ENCODE results near the gene LMNA. TPM values are rescaled to one million over a fixed set of nuclear protein-coding genes. Genes with fewer than 3 reads are reported as not detected.

LMNA gene
- 580 to 740 TPM (median 720 TPM) in 5 replicates for total RNA-seq (2022; extraction: Qiagen RNA extraction; ENCODE audit: low read depth)

GRCh38 chr1:156114101-156114918 lies at the start of gene LMNA:
Gene LMNA, plus strand, starts transcription at chr1:156114711. Its CDS starts 208 bp downstream, at chr1:156114919.

GRCh38 chr1:156082309-156083091 lies 32.0 kb upstream of the LMNA start, which contains the start of gene MEX3A:
Gene MEX3A, minus strand, starts transcription at chr1:156082465. Its CDS starts 467 bp downstream, at chr1:156081998.

GRCh38 chr1:156153362-156153761 lies 38.9 kb downstream of the LMNA start, which contains the start of gene SEMA4A:
Gene SEMA4A, plus strand, starts transcription at chr1:156153585. Its CDS starts 994 bp downstream, at chr1:156154579.

Other genes with a start within 250 kb of the LMNA start
- 23.9 to 30.3 TPM (median 25.2 TPM) in 5 replicates for gene RIT1, start 203.4 kb upstream of the LMNA start, total RNA-seq (2022; extraction: Qiagen RNA extraction; ENCODE audit: low read depth)
- 20.1 to 27.3 TPM (median 24.9 TPM) in 5 replicates for gene KHDC4, start 180.3 kb upstream of the LMNA start, total RNA-seq (2022; extraction: Qiagen RNA extraction; ENCODE audit: low read depth)
- gene RXFP4, start 173.1 kb upstream of the LMNA start, total RNA-seq (2022; extraction: Qiagen RNA extraction; ENCODE audit: low read depth): not detected in 5 replicates
- 33.7 to 41.6 TPM (median 38.3 TPM) in 5 replicates for gene ARHGEF2, start 136.2 kb upstream of the LMNA start, total RNA-seq (2022; extraction: Qiagen RNA extraction; ENCODE audit: low read depth)
- gene SSR2, start 93.8 kb upstream of the LMNA start, total RNA-seq (2022; extraction: Qiagen RNA extraction; ENCODE audit: low read depth): 262 to 286 TPM (median 273 TPM) in 5 replicates
- gene UBQLN4, start 60.9 kb upstream of the LMNA start, total RNA-seq (2022; extraction: Qiagen RNA extraction; ENCODE audit: low read depth): 34.5 to 44.2 TPM (median 40.3 TPM) in 5 replicates
- 155 to 174 TPM (median 157 TPM) in 5 replicates for gene LAMTOR2, start 59.9 kb upstream of the LMNA start, total RNA-seq (2022; extraction: Qiagen RNA extraction; ENCODE audit: low read depth)
- gene RAB25, start 53.6 kb upstream of the LMNA start, total RNA-seq (2022; extraction: Qiagen RNA extraction; ENCODE audit: low read depth): 0.24 TPM in 1 of 5 replicates, not detected in the others
- gene MEX3A, start 32.2 kb upstream of the LMNA start, total RNA-seq (2022; extraction: Qiagen RNA extraction; ENCODE audit: low read depth): 1.2 to 3.2 TPM (median 2.3 TPM) in 5 replicates
- gene SEMA4A, start 38.9 kb downstream of the LMNA start, total RNA-seq (2022; extraction: Qiagen RNA extraction; ENCODE audit: low read depth): 0.17 to 0.53 TPM (median 0.44 TPM) in 5 replicates
- gene SLC25A44, start 79.4 kb downstream of the LMNA start, total RNA-seq (2022; extraction: Qiagen RNA extraction; ENCODE audit: low read depth): 25.2 to 30.7 TPM (median 26.8 TPM) in 5 replicates
- 58.3 to 67.8 TPM (median 60.6 TPM) in 5 replicates for gene PMF1, start 98.3 kb downstream of the LMNA start, total RNA-seq (2022; extraction: Qiagen RNA extraction; ENCODE audit: low read depth)
- gene BGLAP, start 127.5 kb downstream of the LMNA start, total RNA-seq (2022; extraction: Qiagen RNA extraction; ENCODE audit: low read depth): 0.66 TPM in 1 of 5 replicates, not detected in the others
- gene PAQR6, start 133.3 kb downstream of the LMNA start, total RNA-seq (2022; extraction: Qiagen RNA extraction; ENCODE audit: low read depth): 2.2 to 5.0 TPM (median 3.6 TPM) in 5 replicates
- gene SMG5, start 168.1 kb downstream of the LMNA start, total RNA-seq (2022; extraction: Qiagen RNA extraction; ENCODE audit: low read depth): 39.9 to 48.9 TPM (median 46.9 TPM) in 5 replicates
- gene TMEM79, start 169.6 kb downstream of the LMNA start, total RNA-seq (2022; extraction: Qiagen RNA extraction; ENCODE audit: low read depth): 5.3 to 8.9 TPM (median 7.7 TPM) in 5 replicates
- 33.5 to 50.4 TPM (median 43.5 TPM) in 5 replicates for gene GLMP, start 181.0 kb downstream of the LMNA start, total RNA-seq (2022; extraction: Qiagen RNA extraction; ENCODE audit: low read depth)
- gene VHLL, start 184.6 kb downstream of the LMNA start, total RNA-seq (2022; extraction: Qiagen RNA extraction; ENCODE audit: low read depth): not detected in 5 replicates
- 379 to 433 TPM (median 412 TPM) in 5 replicates for gene CCT3, start 223.6 kb downstream of the LMNA start, total RNA-seq (2022; extraction: Qiagen RNA extraction; ENCODE audit: low read depth)
- gene TSACC, start 223.8 kb downstream of the LMNA start, total RNA-seq (2022; extraction: Qiagen RNA extraction; ENCODE audit: low read depth): 1.2 to 3.0 TPM (median 1.6 TPM) in 5 replicates